HG03135 (cell line): ENCODE results near the gene PIMREG.

Source experiments
- ATAC-seq: cut with Tn5 transposase; IDR thresholded peaks from one replicate; pipeline ENCODE4 v1.9.1; 2021; ENCODE audit warnings: mild to moderate bottlenecking, moderate library complexity; ENCODE audit not compliant: unreplicated experiment

The PIMREG gene

GRCh38 chr17:6496640-6497441 is 52.6 kb downstream of the PIMREG start:
- ATAC-seq, result no peak

- ATAC-seq, result no peak
These were observed 53.4 kb downstream of the PIMREG start for GRCh38 chr17:6497496-6498221.

GRCh38 chr17:6498356-6498755 is 54.1 kb downstream of the PIMREG start:
- no peak for ATAC-seq

- ATAC-seq, result no peak
These were observed 54.8 kb downstream of the PIMREG start for GRCh38 chr17:6498901-6499540.
